Loucy (cell line): ENCODE results near the gene TTPAL.

Experiments used
- CTCF ChIP-seq: fragments of 200-600 bp; sonication (generic); conservative IDR thresholded peaks from 2 replicates; pipeline ENCODE4 v1.5.1; 2014; ENCODE audit warnings: mild to moderate bottlenecking, antibody characterized with exemption, low read length
- EZH2phosphoT487 ChIP-seq: fragments of 200-600 bp; IDR thresholded peaks from 2 replicates; pipeline ENCODE4 v1.6.1; 2018; ENCODE audit warnings: antibody characterized with exemption, mild to moderate bottlenecking, moderate library complexity, borderline replicate concordance

GRCh38 chr20:44433751-44434538 is 41.7 kb upstream of the TTPAL start:
- TF ChIP-seq CTCF (no peak), EZH2phosphoT487 (no peak)
